GM12864 (cell line): ENCODE results near the gene SBNO2.

ENCODE experiments used
- DNase-seq: peaks from one replicate; pipeline ENCODE4 v3.0.0-alpha.2; 2011; ENCODE audit warnings: low read depth
- H3K4me3 ChIP-seq: 2 replicates; pipeline ENCODE4 v1.5.1; 2011; ENCODE audit warnings: mild to moderate bottlenecking, low read depth, low read length, control low read depth
- TF ChIP-seq, protein P1 (sequence below): IDR thresholded peaks from 2 replicates; pipeline ENCODE4 v1.5.1; 2011; ENCODE audit warnings: low read depth, mild to moderate bottlenecking, moderate library complexity, low read length, control low read depth, inconsistent platforms; ENCODE audit errors: missing control alignments

SBNO2 gene

DNA sequence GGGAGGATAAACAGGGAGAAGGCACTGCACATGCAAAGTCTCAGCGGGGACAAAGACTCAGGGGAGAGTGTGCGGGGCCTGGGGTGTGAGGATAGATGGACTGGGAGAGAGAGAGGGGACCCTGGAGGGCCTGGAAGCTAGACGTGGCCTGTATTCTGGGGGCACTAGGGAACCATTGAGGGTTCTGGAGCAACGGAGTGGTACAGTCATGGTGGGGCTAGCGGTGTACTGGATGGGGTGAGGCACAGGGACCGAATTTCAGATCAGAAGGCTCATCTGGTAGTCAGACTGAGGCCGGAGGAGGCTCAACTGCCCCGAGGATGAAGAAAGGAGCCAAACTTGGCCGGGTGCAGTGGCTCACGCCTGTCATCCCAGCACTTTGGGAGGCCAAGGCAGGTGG lies 8.0 kb upstream of the SBNO2 start:
- DNase-seq, result no peak
- no peak overlapping the region for H3K4me3 ChIP-seq
- TF ChIP-seq, protein P1, sequence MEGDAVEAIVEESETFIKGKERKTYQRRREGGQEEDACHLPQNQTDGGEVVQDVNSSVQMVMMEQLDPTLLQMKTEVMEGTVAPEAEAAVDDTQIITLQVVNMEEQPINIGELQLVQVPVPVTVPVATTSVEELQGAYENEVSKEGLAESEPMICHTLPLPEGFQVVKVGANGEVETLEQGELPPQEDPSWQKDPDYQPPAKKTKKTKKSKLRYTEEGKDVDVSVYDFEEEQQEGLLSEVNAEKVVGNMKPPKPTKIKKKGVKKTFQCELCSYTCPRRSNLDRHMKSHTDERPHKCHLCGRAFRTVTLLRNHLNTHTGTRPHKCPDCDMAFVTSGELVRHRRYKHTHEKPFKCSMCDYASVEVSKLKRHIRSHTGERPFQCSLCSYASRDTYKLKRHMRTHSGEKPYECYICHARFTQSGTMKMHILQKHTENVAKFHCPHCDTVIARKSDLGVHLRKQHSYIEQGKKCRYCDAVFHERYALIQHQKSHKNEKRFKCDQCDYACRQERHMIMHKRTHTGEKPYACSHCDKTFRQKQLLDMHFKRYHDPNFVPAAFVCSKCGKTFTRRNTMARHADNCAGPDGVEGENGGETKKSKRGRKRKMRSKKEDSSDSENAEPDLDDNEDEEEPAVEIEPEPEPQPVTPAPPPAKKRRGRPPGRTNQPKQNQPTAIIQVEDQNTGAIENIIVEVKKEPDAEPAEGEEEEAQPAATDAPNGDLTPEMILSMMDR, result no peak

DNA sequence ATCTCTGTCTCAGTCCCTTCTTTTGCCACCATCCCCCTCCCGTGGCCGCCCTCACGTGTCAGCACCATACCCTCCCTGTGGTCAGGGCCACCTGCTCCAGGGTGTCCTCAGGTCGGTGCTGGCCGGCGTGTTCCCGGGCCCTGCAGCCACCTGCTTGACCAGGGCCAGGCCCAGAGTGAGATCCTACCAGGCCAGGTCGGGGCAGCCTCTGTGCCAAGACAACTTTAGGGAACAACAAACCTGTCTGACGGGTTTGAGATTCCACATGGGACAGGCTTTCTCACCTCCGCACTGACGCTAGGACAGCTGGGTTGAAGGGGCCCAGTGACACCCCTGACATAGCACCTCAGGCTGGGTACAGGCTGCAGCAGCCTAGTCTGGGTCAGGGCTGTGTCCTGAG lies 7.5 kb upstream of the SBNO2 start:
- H3K4me3 ChIP-seq, result no peak overlapping the region
- TF ChIP-seq, protein P1, result no peak
- no peak for DNase-seq

DNA sequence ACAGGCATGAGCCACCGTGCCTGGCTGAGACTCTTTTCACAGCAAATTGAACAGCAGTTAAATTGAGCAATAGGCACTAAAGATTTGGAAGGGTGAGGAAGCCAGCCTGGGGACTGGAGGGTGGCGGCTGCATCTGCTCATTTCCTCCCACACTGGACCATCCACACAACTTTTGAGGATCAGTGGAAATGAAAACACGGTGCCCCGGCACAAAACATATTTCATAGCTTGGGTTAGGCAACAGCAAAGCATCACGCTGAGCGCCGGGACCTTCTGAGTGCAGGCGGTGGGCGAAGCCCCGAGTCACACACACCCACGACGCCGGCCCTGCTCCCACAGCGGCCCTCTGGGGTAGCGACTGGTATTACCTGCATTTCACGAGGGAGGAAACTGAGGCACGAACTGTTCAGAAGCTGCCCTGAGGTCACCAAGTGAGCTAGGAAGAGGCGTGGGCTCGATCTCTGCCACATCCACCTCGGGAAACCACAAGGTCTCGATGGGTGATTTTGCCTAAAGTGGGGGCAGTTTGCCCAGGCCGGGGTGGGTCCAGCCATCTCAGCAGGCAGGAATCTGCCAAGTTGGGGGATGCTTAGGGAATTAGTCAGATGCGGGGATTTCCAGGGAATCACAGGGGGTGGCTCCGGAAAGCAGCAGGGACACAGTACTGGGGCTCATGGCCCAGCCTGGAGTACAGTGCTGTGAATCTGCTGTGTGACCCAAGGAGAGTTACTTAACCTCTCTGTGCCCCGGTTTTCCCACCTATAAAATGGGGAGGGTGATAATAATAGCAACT lies 3.5 kb upstream of the SBNO2 start:
- H3K4me3 ChIP-seq, result no peak overlapping the region
- TF ChIP-seq, protein P1, result no peak
- no peak for DNase-seq

DNA sequence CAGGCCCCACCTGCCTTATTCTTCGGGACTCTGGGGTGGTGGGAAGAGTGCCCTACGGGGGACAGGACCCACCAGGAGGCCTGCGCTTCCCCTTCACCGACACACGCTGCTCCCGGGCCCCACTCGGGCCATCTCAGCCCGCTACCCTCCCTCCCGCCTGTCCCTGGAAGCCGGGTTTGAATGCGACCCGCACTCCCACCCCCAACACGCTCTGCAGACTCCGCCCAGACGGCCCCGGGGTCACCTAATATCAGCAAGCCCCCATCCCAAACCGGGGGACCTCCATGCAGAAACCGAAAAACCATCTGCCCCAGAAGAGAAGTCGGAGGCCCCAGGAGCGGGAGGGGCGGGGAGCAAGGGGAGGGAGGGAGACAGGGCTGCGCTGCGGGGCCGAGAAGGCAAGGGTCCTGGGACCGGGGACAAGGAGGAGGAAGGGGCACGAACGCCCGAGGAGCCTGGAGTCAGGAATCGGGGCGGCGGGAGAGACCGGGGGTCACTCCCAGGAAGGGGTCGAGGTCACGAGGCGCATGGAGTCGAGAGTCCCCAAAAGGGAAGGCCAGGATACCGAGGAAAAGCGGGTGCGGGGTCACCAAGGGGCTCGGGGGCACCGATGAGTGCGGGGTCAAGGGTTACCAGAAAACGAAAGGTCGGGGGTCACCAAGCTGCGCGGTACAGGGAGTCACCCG lies 766 bp downstream of the SBNO2 start:
- TF ChIP-seq, protein P1, result no peak
- peak overlapping the region; percentile 91 for H3K4me3 ChIP-seq
- no peak for DNase-seq

DNA sequence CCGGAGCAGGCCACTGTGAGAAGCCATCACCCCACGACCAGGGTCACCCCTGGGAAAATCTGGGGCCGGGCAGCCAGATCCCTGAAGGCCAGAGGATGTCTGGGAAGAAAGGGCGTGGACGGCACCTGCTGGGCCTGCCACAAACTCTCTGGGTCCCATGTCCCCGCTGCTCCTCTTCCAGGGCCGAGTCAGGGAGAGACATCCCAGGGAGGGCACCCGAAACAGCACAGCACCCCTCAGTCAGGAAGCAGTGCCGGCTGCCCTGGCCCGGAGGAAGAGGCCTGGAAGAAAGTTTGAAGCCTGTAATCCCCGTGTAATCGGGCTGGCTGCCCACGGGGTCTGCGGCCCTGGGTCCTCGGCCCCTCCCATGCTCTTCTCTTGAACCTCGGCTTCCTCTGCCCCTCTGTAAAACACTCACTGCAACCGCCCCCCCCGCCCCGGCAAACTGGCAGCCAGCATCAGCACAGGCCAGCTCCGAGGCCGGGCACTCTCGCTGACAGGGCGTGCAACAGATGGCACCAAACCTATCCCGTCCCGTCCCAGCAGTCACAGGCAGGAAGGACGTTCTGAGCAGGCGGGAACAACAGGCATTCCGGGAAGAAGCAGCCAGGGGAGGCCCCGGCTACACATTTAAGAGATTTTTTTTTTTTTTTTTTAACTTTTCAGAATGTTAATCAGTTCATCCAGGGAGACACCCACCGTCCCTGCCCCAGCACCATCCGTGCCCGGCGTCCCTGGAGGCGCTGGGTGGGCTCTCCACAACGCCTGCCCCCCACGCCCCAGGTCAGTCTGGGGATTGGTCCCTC lies 1.5 kb downstream of the SBNO2 start:
- TF ChIP-seq, protein P1, result no peak
- DNase-seq, result no peak
- H3K4me3 ChIP-seq, result peak overlapping the region; percentile 91

DNA sequence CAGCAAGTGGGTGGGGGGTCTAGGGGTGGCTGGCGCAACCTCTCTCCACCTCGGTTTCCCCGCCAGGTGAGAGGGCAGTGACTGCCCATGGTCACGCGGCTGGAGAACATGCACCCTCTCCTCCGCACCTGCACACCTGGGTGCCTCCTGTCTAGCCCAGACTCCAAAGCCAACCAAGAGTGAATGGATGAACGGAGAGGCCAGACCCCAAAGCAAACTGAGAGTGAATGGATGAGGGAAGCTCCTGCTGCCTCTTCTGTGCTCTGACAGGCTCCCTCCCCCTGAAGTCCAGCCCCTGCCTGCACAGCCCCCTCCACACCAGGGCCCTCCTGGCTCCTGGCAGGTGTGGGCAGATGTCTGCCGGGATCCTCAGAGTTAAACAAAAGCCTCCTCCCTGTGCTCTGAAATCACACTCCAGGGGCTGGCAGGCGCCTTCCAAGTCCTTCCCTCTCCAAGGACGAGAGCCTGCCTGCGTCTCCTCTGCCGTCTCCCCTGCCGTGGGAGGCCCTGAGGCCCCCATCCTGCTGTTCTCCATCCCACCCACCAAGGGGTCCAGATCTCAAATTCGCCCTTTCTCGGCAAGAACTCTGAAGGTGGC lies 2.2 kb downstream of the SBNO2 start:
- TF ChIP-seq, protein P1, result no peak
- no peak overlapping the region for H3K4me3 ChIP-seq
- DNase-seq, result no peak
